ENCODE data around the gene ACTR2. TPM values are rescaled to one million over a fixed set of nuclear protein-coding genes. Genes with fewer than 3 reads are reported as not detected.
"Not testable (repeated sequence)": the region's sequence is repeated elsewhere in the genome, so short reads cannot be mapped to it uniquely, and the experiment has no call there.

The ACTR2 gene
- total RNA-seq, 1 experiment from 2014 or later: 263 TPM

DNA sequence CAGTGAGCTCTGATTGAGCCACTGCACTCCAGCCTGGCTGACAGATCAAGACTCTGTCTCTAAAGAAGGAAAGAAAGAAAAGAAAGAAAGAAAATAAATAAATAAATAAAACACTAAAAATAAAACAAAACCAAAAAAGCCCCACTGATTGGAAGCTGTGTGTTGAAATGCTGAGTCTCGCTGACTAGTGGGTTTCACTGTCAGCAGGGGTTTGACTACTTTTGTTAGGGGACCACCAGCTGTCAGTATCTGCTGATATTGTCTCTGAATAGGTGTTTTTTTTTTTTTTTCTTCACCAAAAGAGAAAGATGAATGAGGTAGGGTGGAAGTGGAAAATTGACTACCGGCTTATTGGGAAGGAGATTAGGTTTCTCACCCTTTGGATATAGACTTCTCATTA lies 12.8 kb upstream of the ACTR2 start:
- ChIA-PET CTCF (no interaction called here), POLR2A (interaction anchor here (0.5 to 3.7 kb wide), 2 partner anchors 12 to 1626 kb away, joined by 4 to 28 read pairs; partner anchors contain the start of gene ACTR2)
- Mint-ChIP-seq H3K4me3 (ENCODE audit: unreplicated experiment) (no peak overlapping the region), H3K36me3 (ENCODE audit: insufficient read depth, unreplicated experiment) (peaks cover 14% of the 10 kb centered on the region), H3K27me3 (ENCODE audit: insufficient read depth, unreplicated experiment) (no peaks in the 10 kb centered on the region), H3K27ac (ENCODE audit: low read depth, unreplicated experiment) (no peak overlapping the region), H3K4me1 (ENCODE audit: insufficient read depth, unreplicated experiment) (no peaks in the 10 kb centered on the region), H3K9me3 (ENCODE audit: unreplicated experiment) (no peaks in the 10 kb centered on the region)
- no peak for DNase-seq (ENCODE audit: unreplicated experiment)
- no peak for TF ChIP-seq CTCF (IDR thresholded peaks at IDR 0.05; ENCODE audit: unreplicated experiment)
- intact Hi-C loops (cut with micrococcal nuclease): no loop called here
- BruUV-seq (replicated peaks): no TSS peak

- POLR2A ChIA-PET: interaction anchor here (0.6 to 3.7 kb wide), 5 partner anchors 10 to 782 kb away, joined by 3 to 28 read pairs (median 4); partner anchors contain the start of gene ACTR2
- CTCF ChIA-PET: interaction anchor here (0.6 to 0.9 kb wide), 2 partner anchors 29 to 94 kb away, joined by 4 to 5 read pairs; no protein-coding TSS in a partner anchor
- no peaks in the 10 kb centered on the region for H3K27me3 Mint-ChIP-seq (ENCODE audit: insufficient read depth, unreplicated experiment)
These were observed 11.7 kb upstream of the ACTR2 start for GRCh38 chr2:65215946-65216345.

GRCh38 chr2:65220432-65221131 lies 7.0 kb upstream of the ACTR2 start:
- DNase-seq (ENCODE audit: unreplicated experiment): no peak
- Mint-ChIP-seq H3K4me1 (ENCODE audit: insufficient read depth, unreplicated experiment) (peaks cover 7% of the 10 kb centered on the region), H3K36me3 (ENCODE audit: insufficient read depth, unreplicated experiment) (peaks cover 19% of the 10 kb centered on the region), H3K27ac (ENCODE audit: low read depth, unreplicated experiment) (no peak overlapping the region), H3K9me3 (ENCODE audit: unreplicated experiment) (no peaks in the 10 kb centered on the region), H3K4me3 (ENCODE audit: unreplicated experiment) (no peak overlapping the region), H3K27me3 (ENCODE audit: insufficient read depth, unreplicated experiment) (no peaks in the 10 kb centered on the region)
- POLR2A ChIA-PET: no interaction called here
- BruUV-seq (replicated peaks): no TSS peak
- intact Hi-C loops (cut with micrococcal nuclease): no loop called here
- CTCF ChIA-PET: no interaction called here
- TF ChIP-seq CTCF (IDR thresholded peaks at IDR 0.05; ENCODE audit: unreplicated experiment): no peak

More at GRCh38 chr2:65215946-65216345, 11.7 kb upstream of the ACTR2 start:
- no TSS peak for BruUV-seq (replicated peaks)
- H3K9me3 Mint-ChIP-seq (ENCODE audit: unreplicated experiment): no peaks in the 10 kb centered on the region
- intact Hi-C loops (cut with micrococcal nuclease): no loop called here
- TF ChIP-seq CTCF (IDR thresholded peaks at IDR 0.05; ENCODE audit: unreplicated experiment): no peak
- H3K27ac Mint-ChIP-seq (ENCODE audit: low read depth, unreplicated experiment): no peak overlapping the region
- peaks cover 5% of the 10 kb centered on the region for H3K4me1 Mint-ChIP-seq (ENCODE audit: insufficient read depth, unreplicated experiment)
- DNase-seq (ENCODE audit: unreplicated experiment): no peak
- peaks cover 16% of the 10 kb centered on the region for H3K36me3 Mint-ChIP-seq (ENCODE audit: insufficient read depth, unreplicated experiment)
- no peak overlapping the region for H3K4me3 Mint-ChIP-seq (ENCODE audit: unreplicated experiment)

DNA sequence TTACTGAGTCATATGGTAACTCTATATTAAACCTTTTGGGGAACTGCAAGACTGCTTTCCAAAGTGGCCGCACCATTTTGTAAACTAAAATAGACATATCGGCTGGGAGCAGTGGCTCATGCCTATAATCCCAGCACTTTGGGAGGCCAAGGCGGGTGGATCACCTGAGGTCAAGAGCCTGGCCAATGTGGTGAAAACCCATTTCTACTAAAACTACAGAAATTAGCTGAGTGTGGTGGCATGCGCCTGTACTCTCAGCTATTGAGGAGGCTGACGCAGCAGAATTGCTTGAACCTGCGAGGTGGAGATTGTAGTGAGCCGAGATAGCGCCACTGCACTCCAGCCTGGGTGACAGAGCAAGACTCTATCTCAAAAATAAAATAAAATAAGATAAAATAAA lies 6.4 kb upstream of the ACTR2 start:
- intact Hi-C loops (cut with micrococcal nuclease); H3K27ac Mint-ChIP-seq (ENCODE audit: low read depth, unreplicated experiment); H3K27me3 Mint-ChIP-seq (ENCODE audit: insufficient read depth, unreplicated experiment); H3K4me1 Mint-ChIP-seq (ENCODE audit: insufficient read depth, unreplicated experiment); H3K9me3 Mint-ChIP-seq (ENCODE audit: unreplicated experiment); POLR2A ChIA-PET; H3K4me3 Mint-ChIP-seq (ENCODE audit: unreplicated experiment); BruUV-seq (replicated peaks); DNase-seq (ENCODE audit: unreplicated experiment): not testable (repeated sequence)
- CTCF ChIA-PET: interaction anchor here (1.3 kb wide), 1 partner anchor 353 kb away, joined by 3 read pairs; no protein-coding TSS in a partner anchor
- H3K36me3 Mint-ChIP-seq (ENCODE audit: insufficient read depth, unreplicated experiment): peaks cover 14% of the 10 kb centered on the region
